HepG2 (cell line): ENCODE results near the gene HOXC11. TPM values are rescaled to one million over a fixed set of nuclear protein-coding genes. Genes with fewer than 3 reads are reported as not detected.

Experiments used
- ATF3 ChIP-seq: sonication (generic); formaldehyde crosslinking; IDR thresholded peaks from 2 replicates; pipeline ENCODE4 v1.4.0; 2020; ENCODE audit warnings: missing genetic modification reagents
- NCOR1 ChIP-seq: fragments of 200-600 bp; sonication (generic); IDR thresholded peaks from 2 replicates; pipeline ENCODE4 v1.7.0; 2017; ENCODE audit warnings: antibody characterized with exemption, low read length, borderline replicate concordance
- YEATS2 ChIP-seq: sonication (generic); formaldehyde crosslinking; IDR thresholded peaks from 2 replicates; pipeline ENCODE4 v1.4.0; 2020; ENCODE audit warnings: missing genetic modification reagents, borderline replicate concordance
- ZBTB40 ChIP-seq, 2 experiments: fragments of 450-650 bp in 1 of 2; sonication (generic) in 1 of 2; formaldehyde crosslinking in 1 of 2; IDR thresholded peaks; 2 replicates each; pipeline versions ENCODE4 v1.6.1 to v1.8.0; 2016 to 2022; ENCODE audit warnings: antibody characterized with exemption in 1 of 2, mild to moderate bottlenecking in 1 of 2, missing genetic modification reagents in 1 of 2
- ZBTB43 ChIP-seq: sonication (generic); formaldehyde crosslinking; conservative IDR thresholded peaks from 2 replicates; pipeline ENCODE4 v1.4.0; 2020; ENCODE audit warnings: missing genetic modification reagents
- ZNF207 ChIP-seq: fragments of 450-650 bp; IDR thresholded peaks from 2 replicates; pipeline ENCODE4 v1.6.1; 2016; ENCODE audit warnings: antibody characterized with exemption, borderline replicate concordance
- polyA plus RNA-seq, 8 experiments: library from polyadenylated mRNA; depleted of rRNA in 3 of 8; stranded (reverse) in 7 of 8; unstranded in 1 of 8; fragments of >200 nt; fragmentation: Illumina TruSeq in 4 of 8; extraction: Trizol in 4 of 8; gene quantifications; 2 replicates each; pipeline versions ENCODE4 v1.2.1 to v1.2.3, GENCODE V29; 2011 to 2016; ENCODE audit warnings: low read depth in 4 of 8, missing spikeins in 1 of 8, mixed read lengths in 1 of 8; ENCODE audit not compliant: insufficient read depth in 1 of 8
- total RNA-seq, 5 experiments: library from RNA; depleted of rRNA; stranded (reverse); fragments of >200 nt; fragmentation: Illumina TruSeq; extraction: Trizol; gene quantifications; 2 replicates each; pipeline ENCODE4 v1.2.3, GENCODE V29; 2016; ENCODE audit warnings: low read depth in 1 of 5

Gene HOXC11
- total and polyA plus RNA-seq, 2 of the 13 experiments (the other 11 are each of a cell fraction or from before 2014, with no cell fraction given): not detected

GRCh38 chr12:53991077-53991460 lies 18.1 kb downstream of the HOXC11 start (continued):
- TF ChIP-seq ZBTB40 (IDR thresholded peaks at IDR 0.05) (no peak), ZBTB40 (CRISPR knock-in tag; IDR thresholded peaks at IDR 0.05) (no peak), ATF3 (no peak), YEATS2 (CRISPR knock-in tag) (no peak), ZNF207 (no peak), NCOR1 (no peak), ZBTB43 (CRISPR knock-in tag) (no peak)
